H1 (cell line): ENCODE measurements around the gene PCBP4. TPM values are rescaled to one million over a fixed set of nuclear protein-coding genes. Genes with fewer than 3 reads are reported as not detected.

ENCODE experiments used
- CTCF ChIA-PET: fragments of 300-600 bp; sonication (Branson Sonifier 250); formaldehyde crosslinking; loops from one replicate; lab custom pipeline; 2021; ENCODE audit not compliant: partially characterized antibody; lab: Charles Lee
- POLR2A ChIA-PET: fragments of 300-600 bp; sonication (Branson Sonifier 250); formaldehyde crosslinking; loops from one replicate; lab custom pipeline; 2021; ENCODE audit warnings: inconsistent platforms; ENCODE audit not compliant: partially characterized antibody; lab: Charles Lee
- DNase-seq, 2 experiments: peaks; one replicate each; pipeline versions ENCODE4 v3.0.0 to v3.0.0-alpha.2; 2010 to 2022; ENCODE audit warnings: low spot score in 2 of 2, low read depth in 1 of 2, mixed read lengths in 1 of 2
- FAIRE-seq: peaks from 2 replicates; lab custom pipeline; 2011; peaks lifted over from hg19 to GRCh38; lab: Jason Lieb, UNC
- H2AFZ ChIP-seq: 2 replicates; pipeline ENCODE4 v1.8.1; 2012; ENCODE audit warnings: low read length, inconsistent platforms
- H2AK5ac ChIP-seq: 2 replicates; pipeline ENCODE4 v1.6.1; 2013; ENCODE audit warnings: low read depth, low read length
- H2BK120ac ChIP-seq: replicated peaks from 2 replicates; pipeline ENCODE3; 2013; ENCODE audit warnings: low read depth, low read length, inconsistent platforms
- H2BK12ac ChIP-seq: 2 replicates; pipeline ENCODE4 v1.6.1; 2013; ENCODE audit warnings: low read depth, low read length
- H2BK15ac ChIP-seq: 2 replicates; pipeline ENCODE4 v1.6.1; 2013; ENCODE audit warnings: low read length
- H2BK20ac ChIP-seq: 2 replicates; pipeline ENCODE4 v1.6.1; 2013; ENCODE audit warnings: low read length
- H2BK5ac ChIP-seq: 2 replicates; pipeline ENCODE4 v1.6.1; 2013; ENCODE audit warnings: low read depth, low read length
- H3K14ac ChIP-seq: 2 replicates; pipeline ENCODE4 v1.6.1; 2013; ENCODE audit warnings: inconsistent platforms; ENCODE audit not compliant: insufficient read length
- H3K18ac ChIP-seq: 2 replicates; pipeline ENCODE4 v1.6.1; 2013; ENCODE audit warnings: low read length; ENCODE audit errors: extremely low read depth
- H3K23ac ChIP-seq: 2 replicates; pipeline ENCODE4 v1.6.1; 2013; ENCODE audit warnings: inconsistent platforms; ENCODE audit not compliant: insufficient read length
- H3K23me2 ChIP-seq: 2 replicates; pipeline ENCODE4 v1.6.1; 2013; ENCODE audit warnings: low read depth, low read length
- H3K27ac ChIP-seq: 2 replicates; pipeline ENCODE4 v1.6.1; 2011; ENCODE audit warnings: low read depth, low read length, inconsistent platforms
- H3K27me3 ChIP-seq, 4 experiments: replicated peaks in 1 of 4; 1 replicate in 1 of 4; 2 replicates in 3 of 4; pipeline versions ENCODE4 v1.6.1 to v1.8.1; 2011 to 2013; ENCODE audit warnings: low read length in 3 of 4, mild to moderate bottlenecking in 3 of 4, inconsistent platforms in 2 of 4, mixed read lengths in 2 of 4, moderate library complexity in 1 of 4; ENCODE audit not compliant: control insufficient read depth in 3 of 4, insufficient read depth in 3 of 4; ENCODE audit errors: extremely low read depth in 1 of 4
- H3K36me3 ChIP-seq, 4 experiments: 2 replicates each; pipeline versions ENCODE4 v1.6.1 to v1.8.1; 2011 to 2013; ENCODE audit warnings: mild to moderate bottlenecking in 4 of 4, low read length in 3 of 4, moderate library complexity in 2 of 4, control low read depth in 1 of 4, inconsistent platforms in 1 of 4; ENCODE audit not compliant: insufficient read depth in 4 of 4, control insufficient read depth in 2 of 4
- H3K4ac ChIP-seq: replicated peaks from 2 replicates; pipeline ENCODE3; 2013; ENCODE audit warnings: low read length, low read depth, mixed read lengths, inconsistent platforms; ENCODE audit not compliant: insufficient read length
- H3K4me1 ChIP-seq, 4 experiments: replicated peaks in 1 of 4; 1 replicate in 1 of 4; 2 replicates in 3 of 4; pipeline versions ENCODE4 v1.6.1 to v1.8.1; 2011 to 2013; ENCODE audit warnings: low read length in 3 of 4, inconsistent platforms in 2 of 4, mixed read lengths in 1 of 4; ENCODE audit not compliant: insufficient read depth in 4 of 4, control insufficient read depth in 3 of 4
- H3K4me2 ChIP-seq, 2 experiments: 2 replicates each; pipeline versions ENCODE4 v1.6.1 to v1.8.1; 2011 to 2013; ENCODE audit warnings: low read depth in 2 of 2, low read length in 2 of 2, control low read depth in 1 of 2, inconsistent platforms in 1 of 2, mild to moderate bottlenecking in 1 of 2; ENCODE audit not compliant: insufficient read depth in 1 of 2
- H3K4me3 ChIP-seq, 4 experiments: fragments of 200-600, 300-600 bp in 1 of 4; sonication (generic), shearing (Covaris generic), sonication (Bioruptor Twin) in 1 of 4; 2 replicates each; pipeline versions ENCODE4 v1.5.1 to v1.8.1; 2011 to 2016; ENCODE audit warnings: low read length in 4 of 4, low read depth in 3 of 4, control low read depth in 2 of 4, inconsistent platforms in 2 of 4, mild to moderate bottlenecking in 2 of 4, mixed read lengths in 1 of 4, moderate library complexity in 1 of 4; ENCODE audit not compliant: insufficient read depth in 2 of 4; ENCODE audit errors: extremely low read depth in 1 of 4
- H3K56ac ChIP-seq: replicated peaks from 2 replicates; pipeline ENCODE3; 2013; ENCODE audit warnings: low read depth, mild to moderate bottlenecking, mixed read lengths, low read length, inconsistent platforms; ENCODE audit not compliant: insufficient read length
- H3K79me1 ChIP-seq: 2 replicates; pipeline ENCODE4 v1.6.1; 2013; ENCODE audit warnings: low read depth, low read length, control low read depth
- H3K79me2 ChIP-seq, 2 experiments: 2 replicates each; pipeline versions ENCODE4 v1.6.1 to v1.8.1; 2012 to 2013; ENCODE audit warnings: low read length in 2 of 2, mild to moderate bottlenecking in 2 of 2, inconsistent platforms in 1 of 2; ENCODE audit not compliant: insufficient read depth in 2 of 2, control insufficient read depth in 1 of 2
- H3K9ac ChIP-seq, 4 experiments: replicated peaks in 1 of 4; 1 replicate in 1 of 4; 2 replicates in 3 of 4; pipeline versions ENCODE4 v1.6.1 to v1.8.1; 2011 to 2013; ENCODE audit warnings: low read depth in 3 of 4, low read length in 3 of 4, control low read depth in 2 of 4, mild to moderate bottlenecking in 2 of 4, moderate library complexity in 2 of 4, inconsistent platforms in 1 of 4; ENCODE audit errors: extremely low read depth in 1 of 4
- H3K9me3 ChIP-seq, 2 experiments: 2 replicates each; pipeline versions ENCODE4 v1.6.1 to v1.8.1; 2012 to 2013; ENCODE audit warnings: mild to moderate bottlenecking in 2 of 2, moderate library complexity in 2 of 2, control low read depth in 1 of 2, inconsistent platforms in 1 of 2, low read depth in 1 of 2, low read length in 1 of 2, mixed read lengths in 1 of 2; ENCODE audit not compliant: insufficient read depth in 2 of 2
- H4K20me1 ChIP-seq, 2 experiments: replicated peaks in 1 of 2; 2 replicates each; pipeline versions ENCODE3 to v1.8.1; 2011 to 2013; ENCODE audit warnings: inconsistent platforms in 2 of 2, low read length in 2 of 2, mild to moderate bottlenecking in 1 of 2; ENCODE audit not compliant: insufficient read depth in 2 of 2, control insufficient read depth in 1 of 2
- H4K5ac ChIP-seq: 2 replicates; pipeline ENCODE4 v1.6.1; 2013; ENCODE audit warnings: low read length, low read depth, mixed read lengths, inconsistent platforms; ENCODE audit not compliant: insufficient read length
- H4K8ac ChIP-seq: 2 replicates; pipeline ENCODE4 v1.8.0; 2013; ENCODE audit warnings: mild to moderate bottlenecking, moderate library complexity, low read length, inconsistent platforms; ENCODE audit not compliant: insufficient read depth; ENCODE audit errors: extremely low read depth
- H4K91ac ChIP-seq: replicated peaks from 2 replicates; pipeline ENCODE3; 2013; ENCODE audit warnings: low read length, mixed read lengths, inconsistent platforms; ENCODE audit not compliant: insufficient read length
- ATF3 ChIP-seq: IDR thresholded peaks from 2 replicates; pipeline ENCODE4 v1.6.1; 2011; ENCODE audit warnings: low read depth, mild to moderate bottlenecking, low read length; ENCODE audit not compliant: insufficient read depth
- CBX8 ChIP-seq: fragments of 300-800, 300-1000 bp; sonication (generic); IDR thresholded peaks from 2 replicates; pipeline ENCODE4 v1.7.1; 2016; ENCODE audit warnings: low read depth, low read length, borderline replicate concordance
- CEBPB ChIP-seq: IDR thresholded peaks from 2 replicates; pipeline ENCODE4 v1.6.1; 2012; ENCODE audit warnings: low read depth, low read length
- CREB1 ChIP-seq: IDR thresholded peaks from 2 replicates; pipeline ENCODE4 v1.6.1; 2012; ENCODE audit warnings: inconsistent platforms
- EP300 ChIP-seq, 2 experiments: IDR thresholded peaks; 1 replicate in 1 of 2; 2 replicates in 1 of 2; pipeline ENCODE4 v1.6.1; 2011 to 2012; ENCODE audit warnings: low read depth in 2 of 2, low read length in 2 of 2, mild to moderate bottlenecking in 2 of 2, borderline replicate concordance in 1 of 2, inconsistent platforms in 1 of 2, moderate library complexity in 1 of 2
- GABPA ChIP-seq: IDR thresholded peaks from 2 replicates; pipeline ENCODE4 v1.6.1; 2011; ENCODE audit warnings: mild to moderate bottlenecking, low read length, moderate library complexity, borderline replicate concordance; ENCODE audit not compliant: insufficient read depth
- MAX ChIP-seq: IDR thresholded peaks from 2 replicates; pipeline ENCODE4 v1.6.1; 2012; ENCODE audit warnings: inconsistent platforms
- SAP30 ChIP-seq: fragments of 300-600 bp; sonication (generic); IDR thresholded peaks from 2 replicates; pipeline ENCODE4 v1.7.1; 2012; ENCODE audit warnings: low read length, moderate library complexity, mild to moderate bottlenecking, inconsistent platforms; ENCODE audit not compliant: insufficient read depth, insufficient replicate concordance
- SIN3A ChIP-seq, 2 experiments: IDR thresholded peaks in 1 of 2; conservative IDR thresholded peaks in 1 of 2; 2 replicates each; pipeline ENCODE4 v1.6.1; 2011 to 2012; ENCODE audit warnings: low read length in 2 of 2, improper control_type of control experiment in 1 of 2, low read depth in 1 of 2, mild to moderate bottlenecking in 1 of 2
- TAF1 ChIP-seq: IDR thresholded peaks from 2 replicates; pipeline ENCODE4 v1.6.1; 2011; ENCODE audit warnings: mild to moderate bottlenecking, low read depth, low read length
- TCF12 ChIP-seq: IDR thresholded peaks from 2 replicates; pipeline ENCODE4 v1.6.1; 2011; ENCODE audit warnings: low read depth, mild to moderate bottlenecking, low read length
- YY1 ChIP-seq: IDR thresholded peaks from 2 replicates; pipeline ENCODE4 v1.6.1; 2011; ENCODE audit warnings: low read depth, mild to moderate bottlenecking, low read length
- WGBS, 2 experiments: shearing (Covaris generic) in 1 of 2; methylation state at CpG; one replicate each; pipeline versions ENCODE4 v1.1.6 to v1.1.7; 2013 to 2015; ENCODE audit warnings: low lambda C conversion rate in 2 of 2, mixed read lengths in 2 of 2, inconsistent platforms in 1 of 2, low coverage in 1 of 2, missing lambda C conversion rate in 1 of 2; ENCODE audit not compliant: insufficient replicate concordance in 2 of 2, insufficient coverage in 1 of 2, insufficient read length in 1 of 2; ENCODE audit errors: extremely low coverage in 1 of 2, missing lambda C conversion rate in 1 of 2; 5-methylcytosine and 5-hydroxymethylcytosine counted together
- polyA plus RNA-seq, 7 experiments: library from polyadenylated mRNA; depleted of rRNA in 3 of 7; stranded (reverse) in 5 of 7; unstranded in 2 of 7; fragments of >200 nt in 5 of 7; fragments of 200-250 nt in 2 of 7; gene quantifications; 1 replicate in 5 of 7; 2 replicates in 1 of 7; 4 replicates in 1 of 7; pipeline versions ENCODE4 v1.2.1 to v1.2.3, GENCODE V29; 2011 to 2013; ENCODE audit warnings: missing spikeins in 2 of 7, mixed read lengths in 2 of 7
- total RNA-seq: library from RNA; stranded (reverse); fragmentation: NEBNext Ultra II Directional; extraction: Animal tissue kit (Norgen Biotek cat#: 25700); gene quantifications from 2 replicates; pipeline ENCODE4 v1.2.1, GENCODE V29; 2021

Gene PCBP4
- total and polyA plus RNA-seq, 2 of the 8 experiments (the other 6 are each of a cell fraction or from before 2014, with no cell fraction given), result 16.4 to 34.1 TPM

GRCh38 chr3:51969841-51970240, 2.6 kb upstream of the PCBP4 start:
- peaks cover 13% of the 10 kb centered on the region; the same call in 1 of the 2 replicates for H3K23me2 ChIP-seq
- H4K20me1 ChIP-seq, result peaks cover 0 to 4% of the 10 kb centered on the region in 2 experiments
- no peak overlapping the region; the same call in 1 of the 2 replicates for H2BK5ac ChIP-seq
- H3K23ac ChIP-seq, result no peak overlapping the region
- H3K4me1 ChIP-seq, result peaks cover 8 to 43% (median 32%) of the 10 kb centered on the region in 4 experiments
- H2AFZ ChIP-seq, result no peak overlapping the region
- DNase-seq, result no peak
- H2BK15ac ChIP-seq, result no peak overlapping the region
- no peak overlapping the region for H3K18ac ChIP-seq
- H2BK20ac ChIP-seq, result 0 out of 2 replicates have a peak overlapping the region, but pooled peaks have one; percentile 48
- TF ChIP-seq TAF1 (no peak), GABPA (no peak), CEBPB (no peak), SAP30 (no peak), TCF12 (no peak), CBX8 (no peak), SIN3A (conservative IDR thresholded peaks at IDR 0.05 in 1 of 2, IDR thresholded peaks at IDR 0.05 in 1 of 2; ENCODE audit: low read depth in 1 of 2, low read length in 2 of 2) (no peak), MAX (no peak), YY1 (no peak), CREB1 (no peak), ATF3 (no peak), EP300 (IDR thresholded peaks at IDR 0.05; ENCODE audit: borderline replicate concordance in 1 of 2, low read depth in 2 of 2, low read length in 2 of 2) (no peak)
- TF ChIP-seq, all 59 proteins: peak for 0
- Histone ChIP-seq H3K4ac (no peak overlapping the region), H2BK12ac (peak overlapping the region; percentile 75; the same call in 1 of the 2 replicates), H3K36me3 (no peaks in the 10 kb centered on the region), H4K5ac (no peak overlapping the region), H3K9ac (no peak overlapping the region), H4K8ac (no peak overlapping the region; the same call in 1 of the 2 replicates), H4K91ac (no peak overlapping the region), H3K14ac (no peak overlapping the region), H2BK120ac (no peak overlapping the region), H3K27me3 (peaks cover 0 to 17% (median 11%) of the 10 kb centered on the region in 4 experiments; a peak in 4 of 7 replicates), H3K56ac (no peak overlapping the region), H3K4me2 (no peak overlapping the region; a peak in 1 of 4 replicates), H3K4me3 (no peak overlapping the region), H3K79me2 (no peaks in the 10 kb centered on the region), H3K9me3 (no peaks in the 10 kb centered on the region; a peak in 1 of 4 replicates), H3K79me1 (no peaks in the 10 kb centered on the region), H3K27ac (no peak overlapping the region), H2AK5ac (no peak overlapping the region)
- 71% methylated on average over 4 of the region's 4 CpGs; no CpG with 5 or more reads in 1 of the 2 experiments for WGBS, 2 experiments
- FAIRE-seq, result no peak
- ChIA-PET POLR2A (interaction anchor here (0.8 to 29.3 kb wide), 9 partner anchors 11 to 470 kb away, joined by 3 to 923 read pairs (median 6); partner anchors contain the start of genes ABHD14A, ABHD14B, ACY1 and DCAF1), CTCF (interaction anchor here (0.6 to 10.5 kb wide), 13 partner anchors 10 to 251 kb away, joined by 3 to 66 read pairs (median 6); partner anchors contain the start of genes ACY1, GPR62, PARP3 and RRP9)
